Activated CD4-positive, alpha-beta T cell treated with anti-CD3 and anti-CD28 coated beads, Interleukin-2, Interleukin-6, amounts not matched to agents 100 ng/mL and 50 ng/mL, durations not matched to agents 16 hours and 8 hours (primary cell): ENCODE results near the gene EFCAB8.

Experiments used
- DNase-seq: peaks from one replicate; pipeline ENCODE4 v3.0.0-alpha.2; 2020

Gene EFCAB8

DNA sequence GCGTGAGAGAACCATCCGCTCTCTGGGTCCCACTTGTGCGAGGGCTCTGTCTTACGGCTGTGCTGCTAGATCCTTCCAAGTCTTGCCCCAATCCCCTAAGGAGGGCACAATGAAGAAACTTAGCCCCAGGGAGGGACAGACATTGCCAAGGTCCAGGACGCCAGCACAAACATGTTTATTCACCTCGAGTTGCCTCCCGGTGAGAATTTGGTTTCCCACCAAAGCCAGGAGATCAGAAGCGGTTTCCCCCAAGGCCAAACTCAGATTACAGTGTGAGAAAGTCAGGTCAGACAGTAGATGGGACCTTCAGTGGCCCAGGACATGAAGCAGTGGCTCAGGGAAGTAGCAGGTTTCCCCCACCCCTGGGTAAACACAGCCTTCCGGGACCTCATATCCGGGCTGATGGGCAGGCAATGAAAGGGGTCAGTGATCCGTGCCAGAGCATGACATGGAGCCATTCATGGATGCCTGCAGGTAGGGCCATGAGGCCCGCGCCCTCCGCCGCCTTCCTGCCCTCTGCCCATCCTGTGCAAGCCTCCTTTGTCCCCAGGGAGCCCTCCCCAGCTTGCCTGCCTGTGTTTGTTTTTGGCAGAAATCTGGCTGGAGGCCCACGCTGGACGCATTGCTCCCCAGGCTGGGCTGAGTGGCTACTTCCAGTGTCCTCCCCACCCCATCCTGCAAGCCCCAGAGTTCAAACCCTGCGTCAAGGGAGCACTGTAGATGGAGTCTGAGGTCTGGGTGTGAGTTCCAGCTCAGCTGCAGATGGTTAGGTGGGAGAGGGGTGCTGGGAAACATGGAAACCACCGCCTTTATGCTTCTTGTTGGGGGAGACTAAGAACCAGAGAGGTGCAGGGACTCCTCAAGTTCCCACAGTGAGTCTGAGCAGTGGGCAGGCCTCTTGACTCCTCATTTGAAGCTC lies 150.8 kb downstream of the EFCAB8 start:
- DNase-seq: no peak

DNA sequence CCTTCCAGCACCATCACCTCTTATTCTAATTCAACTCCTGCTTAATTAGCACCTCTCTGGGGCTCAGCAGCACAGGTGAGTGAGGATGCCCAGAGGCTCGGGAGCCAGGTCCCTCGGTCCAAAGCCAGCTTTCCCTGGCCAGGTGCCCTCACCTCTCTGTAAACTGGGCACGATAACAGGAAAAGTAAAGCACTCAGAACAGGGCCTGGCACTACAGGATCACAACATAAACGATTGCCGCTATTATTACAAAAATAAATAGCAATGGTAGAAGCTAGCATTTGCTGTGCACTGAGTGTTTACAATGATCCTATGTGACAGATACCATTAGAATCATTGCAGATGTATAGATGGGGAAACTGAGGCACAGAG lies 151.4 kb downstream of the EFCAB8 start:
- DNase-seq: no peak

DNA sequence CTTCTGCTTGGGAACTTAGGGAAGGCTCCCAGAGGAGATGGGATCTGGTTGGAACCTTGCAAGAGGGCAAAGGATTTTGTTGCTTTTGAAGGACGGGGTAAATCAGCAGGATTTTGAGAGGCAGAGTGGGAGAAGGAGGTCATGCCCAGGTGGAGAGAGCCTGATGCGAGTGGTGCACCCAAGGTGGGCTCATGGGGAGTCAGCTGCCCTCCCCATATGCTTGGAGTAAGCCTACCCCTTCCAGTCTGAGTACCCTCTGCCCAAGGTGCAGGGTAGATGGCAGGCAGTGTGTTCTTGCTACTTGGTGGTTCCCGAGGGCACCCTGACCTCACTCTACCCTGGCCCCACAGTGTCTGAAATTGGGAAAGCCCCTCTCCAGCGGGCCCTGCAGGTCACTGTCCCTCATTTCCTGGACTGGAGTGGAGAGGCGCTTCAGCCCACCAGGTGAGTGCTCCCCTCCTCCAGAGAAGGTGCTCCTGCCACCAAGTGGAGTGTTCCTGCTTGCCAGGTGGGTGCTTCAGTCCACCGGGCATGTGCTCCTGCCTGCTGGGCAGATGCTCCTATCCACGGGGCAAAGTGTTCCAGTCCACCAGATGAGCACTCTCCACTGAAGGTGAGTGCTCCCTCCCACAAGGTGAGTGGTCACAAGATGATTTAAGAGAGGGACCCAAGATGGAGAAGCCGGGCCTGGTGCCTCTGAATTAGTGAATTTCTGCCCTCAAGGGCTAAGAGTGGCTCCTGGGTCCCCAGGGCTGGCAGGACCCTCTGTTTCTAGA lies 152.1 kb downstream of the EFCAB8 start:
- no peak for DNase-seq
